Peyer's patch (tissue), 4 donors: ENCODE data around the gene GON4L. TPM values are rescaled to one million over a fixed set of nuclear protein-coding genes. Genes with fewer than 3 reads are reported as not detected.
"Not testable (repeated sequence)": the region's sequence is repeated elsewhere in the genome, so short reads cannot be mapped to it uniquely, and the experiment has no call there.

ENCODE experiments used
- DNase-seq, 3 donors: peaks; one replicate each; pipeline ENCODE4 v3.0.0-alpha.2; 2017 to 2019
- H3K27ac ChIP-seq, 4 donors: fragments of 200-600 bp; sonication (generic); one replicate each; pipeline ENCODE4 v1.5.1; 2016 to 2019
- H3K27me3 ChIP-seq, 2 donors: fragments of 200-600 bp; sonication (generic); one replicate each; pipeline ENCODE4 v1.5.1; 2019
- H3K36me3 ChIP-seq, 3 donors: fragments of 200-600 bp; sonication (generic); one replicate each; pipeline ENCODE4 v1.5.1; 2016 to 2019
- H3K4me1 ChIP-seq, 4 donors: fragments of 200-600 bp; sonication (generic); one replicate each; pipeline ENCODE4 v1.5.1; 2016 to 2019
- H3K4me3 ChIP-seq, 4 donors: fragments of 200-600 bp; sonication (generic); 1 replicate in 3 of 4; 2 replicates in 1 of 4; pipeline ENCODE4 v1.5.1; 2016 to 2019; ENCODE audit warnings: mild to moderate bottlenecking in 1 of 4
- H3K9me3 ChIP-seq, 4 donors: fragments of 200-600 bp; sonication (generic); one replicate each; pipeline ENCODE4 v1.5.1; 2016 to 2019; ENCODE audit warnings: mild to moderate bottlenecking in 1 of 4
- POLR2A ChIP-seq, 2 donors: fragments of 450-650 bp; IDR thresholded peaks; one replicate each; pipeline ENCODE4 v1.5.1; 2017; ENCODE audit warnings: antibody characterized with exemption in 2 of 2, mild to moderate bottlenecking in 2 of 2, moderate library complexity in 2 of 2
- total RNA-seq, 4 donors: library from RNA; depleted of rRNA; stranded (reverse); fragments of >200 nt; gene quantifications; one replicate each; pipeline ENCODE4 v1.1.0, GENCODE V29; 2016
- TF ChIP-seq, protein P1 (sequence below), 6 experiments: fragments of 450-650 bp in 4 of 6; fragments of 200-600 bp in 2 of 6; sonication (generic) in 1 of 6; IDR thresholded peaks; one replicate each; pipeline ENCODE4 v1.5.1; 2017 to 2019; ENCODE audit warnings: antibody characterized with exemption in 6 of 6, mild to moderate bottlenecking in 3 of 6, moderate library complexity in 1 of 6

GON4L gene
- total RNA-seq, 4 donors from 2014 or later: 54.1 to 153 (median 71.8) TPM

DNA sequence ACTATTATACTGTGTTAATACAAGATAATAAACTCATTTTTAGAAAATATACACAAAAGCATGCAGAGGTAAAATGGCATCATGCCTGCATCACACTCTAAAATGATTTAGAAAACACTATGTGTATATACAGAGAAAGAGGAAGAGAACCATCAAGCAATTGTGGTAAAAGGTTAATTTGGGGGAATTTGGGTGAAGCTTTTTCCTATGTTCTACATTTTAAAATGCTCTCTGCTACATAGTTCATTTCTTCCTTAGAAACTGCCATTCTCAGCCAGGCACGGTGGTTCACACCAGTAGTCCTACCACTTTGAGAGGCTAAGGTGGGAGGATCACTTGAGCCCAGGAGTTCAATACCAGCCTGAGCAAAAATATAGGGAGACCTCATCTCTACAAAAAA is 44.1 kb downstream of the GON4L start:
- TF ChIP-seq POLR2A (IDR thresholded peaks at IDR 0.05): no peak
- TF ChIP-seq, protein P1, sequence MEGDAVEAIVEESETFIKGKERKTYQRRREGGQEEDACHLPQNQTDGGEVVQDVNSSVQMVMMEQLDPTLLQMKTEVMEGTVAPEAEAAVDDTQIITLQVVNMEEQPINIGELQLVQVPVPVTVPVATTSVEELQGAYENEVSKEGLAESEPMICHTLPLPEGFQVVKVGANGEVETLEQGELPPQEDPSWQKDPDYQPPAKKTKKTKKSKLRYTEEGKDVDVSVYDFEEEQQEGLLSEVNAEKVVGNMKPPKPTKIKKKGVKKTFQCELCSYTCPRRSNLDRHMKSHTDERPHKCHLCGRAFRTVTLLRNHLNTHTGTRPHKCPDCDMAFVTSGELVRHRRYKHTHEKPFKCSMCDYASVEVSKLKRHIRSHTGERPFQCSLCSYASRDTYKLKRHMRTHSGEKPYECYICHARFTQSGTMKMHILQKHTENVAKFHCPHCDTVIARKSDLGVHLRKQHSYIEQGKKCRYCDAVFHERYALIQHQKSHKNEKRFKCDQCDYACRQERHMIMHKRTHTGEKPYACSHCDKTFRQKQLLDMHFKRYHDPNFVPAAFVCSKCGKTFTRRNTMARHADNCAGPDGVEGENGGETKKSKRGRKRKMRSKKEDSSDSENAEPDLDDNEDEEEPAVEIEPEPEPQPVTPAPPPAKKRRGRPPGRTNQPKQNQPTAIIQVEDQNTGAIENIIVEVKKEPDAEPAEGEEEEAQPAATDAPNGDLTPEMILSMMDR (IDR thresholded peaks at IDR 0.05): no peak
- no peaks in the 10 kb centered on the region for H3K27me3 ChIP-seq
- DNase-seq: no peak
- no peak overlapping the region for H3K27ac ChIP-seq
- no peaks in the 10 kb centered on the region for H3K9me3 ChIP-seq
- no peaks in the 10 kb centered on the region for H3K4me1 ChIP-seq
- H3K4me3 ChIP-seq: no peak overlapping the region
- peaks cover 0 to 71% (median 2%) of the 10 kb centered on the region in 3 donors for H3K36me3 ChIP-seq

DNA sequence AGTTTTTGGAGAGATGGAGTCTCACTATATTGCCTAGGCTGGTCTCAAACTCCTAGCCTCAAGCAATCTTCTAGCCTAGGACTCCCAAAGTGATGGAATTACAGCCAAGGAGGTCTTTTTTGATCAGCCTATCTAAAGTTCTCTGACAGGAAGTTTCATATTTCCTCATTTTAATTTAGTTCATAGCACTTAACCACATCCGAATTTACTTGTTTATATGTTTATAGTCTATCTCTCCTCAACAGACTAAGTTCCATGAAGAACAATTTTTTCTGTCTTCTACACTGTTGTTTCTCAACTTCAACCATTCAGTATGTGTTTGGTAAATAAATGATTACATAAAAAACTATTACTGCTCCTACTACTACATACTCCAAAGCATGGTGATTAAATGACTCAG is 47.9 kb downstream of the GON4L start:
- DNase-seq: no peak
- Histone ChIP-seq H3K27ac (no peak overlapping the region), H3K27me3 (no peaks in the 10 kb centered on the region), H3K36me3 (peaks cover 0 to 67% (median 1%) of the 10 kb centered on the region in 3 donors), H3K4me1 (no peaks in the 10 kb centered on the region), H3K9me3 (no peaks in the 10 kb centered on the region), H3K4me3 (no peak overlapping the region)
- TF ChIP-seq, protein P1 (IDR thresholded peaks at IDR 0.05): no peak
- no peak for TF ChIP-seq POLR2A (IDR thresholded peaks at IDR 0.05)

DNA sequence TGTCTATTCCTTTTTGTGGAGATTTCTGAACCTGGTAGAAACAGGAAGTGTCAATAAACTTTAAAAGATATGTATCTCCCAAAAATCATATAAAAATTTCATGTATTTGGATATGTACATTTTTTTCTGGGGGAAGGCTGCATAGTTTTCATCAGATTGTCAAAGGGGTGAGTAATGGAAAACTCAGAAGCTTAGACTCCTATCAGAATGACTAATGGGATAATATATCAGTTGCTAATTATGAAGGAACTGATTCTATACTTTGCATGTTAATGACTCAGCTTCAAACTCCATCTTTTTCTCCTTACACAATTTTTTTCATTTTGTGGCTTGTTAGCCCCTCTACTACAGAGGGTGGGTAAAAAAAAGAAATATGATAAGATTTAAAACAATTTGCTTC is 55.9 kb downstream of the GON4L start:
- no peak for DNase-seq
- Histone ChIP-seq H3K9me3 (no peaks in the 10 kb centered on the region), H3K27ac (no peak overlapping the region), H3K36me3 (peaks cover 0 to 72% (median 0%) of the 10 kb centered on the region in 3 donors), H3K4me3 (no peak overlapping the region), H3K27me3 (no peaks in the 10 kb centered on the region), H3K4me1 (no peaks in the 10 kb centered on the region)
- no peak for TF ChIP-seq POLR2A (IDR thresholded peaks at IDR 0.05)
- TF ChIP-seq, protein P1 (IDR thresholded peaks at IDR 0.05): no peak

DNA sequence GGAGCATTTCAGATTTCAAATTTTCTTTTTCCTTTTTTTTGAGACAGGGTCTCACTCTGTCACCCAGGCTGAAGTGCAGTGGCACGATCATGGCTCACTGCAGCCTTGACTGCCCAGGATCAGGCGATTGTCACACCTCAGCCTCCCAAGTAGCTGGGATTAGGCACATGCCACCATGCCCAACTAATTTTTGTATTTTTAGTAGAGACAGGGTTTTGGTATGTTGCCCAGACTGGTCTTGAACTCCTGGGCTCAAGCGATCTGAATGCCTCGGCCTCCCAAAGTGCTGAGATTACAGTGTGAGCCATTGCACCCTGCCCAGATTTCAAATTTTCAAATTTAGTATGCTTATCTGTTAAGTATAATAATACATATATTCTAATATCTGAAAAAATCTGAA is 61.4 kb downstream of the GON4L start:
- H3K36me3 ChIP-seq: peaks cover 0 to 66% (median 0%) of the 10 kb centered on the region in 3 donors
- H3K27ac ChIP-seq: not testable (repeated sequence)

DNA sequence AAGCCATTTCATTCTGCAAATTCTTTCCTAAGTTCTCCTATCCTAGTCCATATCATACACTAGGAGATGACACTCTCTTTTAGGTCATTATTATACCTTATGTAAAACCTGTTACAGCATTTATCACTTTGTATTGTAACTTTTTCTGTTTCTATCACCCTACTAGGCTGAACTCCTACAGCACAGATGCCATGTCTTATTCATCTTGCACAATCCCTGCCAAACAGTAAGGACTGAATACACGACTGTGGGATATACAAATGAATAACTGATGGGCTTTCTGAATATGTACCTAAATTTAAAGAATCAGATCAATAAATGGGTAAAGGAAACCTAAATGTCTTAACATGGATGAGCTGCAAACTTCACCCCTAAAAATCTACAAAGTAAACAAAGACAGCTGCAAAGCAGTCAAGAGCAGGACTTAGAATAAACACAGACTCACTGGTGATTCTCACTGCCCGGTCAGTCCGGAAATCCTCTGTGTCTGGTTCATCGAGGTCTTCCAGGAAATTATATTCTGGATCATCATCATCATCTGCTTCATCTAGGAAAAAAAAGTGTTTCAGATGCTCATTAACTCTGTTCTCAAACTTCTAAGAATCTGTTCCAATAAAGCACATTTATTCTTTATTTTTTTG is 62.3 kb downstream of the GON4L start:
- no peak for DNase-seq
- H3K27ac ChIP-seq: no peak overlapping the region

More for the DNA sequence above, 61.4 kb downstream of the GON4L start:
- DNase-seq, H3K4me1 ChIP-seq, H3K4me3 ChIP-seq, H3K9me3 ChIP-seq, H3K27me3 ChIP-seq: not testable (repeated sequence)

DNA sequence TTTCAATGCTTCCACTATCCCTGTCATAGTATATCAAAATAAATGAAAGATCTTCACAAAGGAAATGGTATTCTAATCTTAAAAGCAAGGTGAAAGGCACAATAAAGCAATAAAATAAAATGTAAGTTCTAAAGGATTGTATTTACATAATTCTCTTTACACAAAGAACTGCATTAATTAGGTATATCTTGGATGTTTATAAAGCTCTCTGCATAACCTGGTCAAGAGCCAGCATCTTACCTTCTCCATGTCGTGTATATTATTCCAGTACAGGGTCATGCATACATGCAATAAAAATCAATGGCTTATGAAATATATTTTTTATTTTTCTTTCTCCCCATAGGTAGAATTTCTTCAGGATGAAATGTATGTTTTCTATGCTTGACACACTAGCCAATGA is 63.8 kb downstream of the GON4L start:
- DNase-seq: no peak
- no peak overlapping the region for H3K4me3 ChIP-seq
- no peaks in the 10 kb centered on the region for H3K4me1 ChIP-seq
- H3K9me3 ChIP-seq: no peaks in the 10 kb centered on the region
- peaks cover 0 to 57% (median 0%) of the 10 kb centered on the region in 3 donors for H3K36me3 ChIP-seq
- H3K27ac ChIP-seq: no peak overlapping the region
- TF ChIP-seq, protein P1 (IDR thresholded peaks at IDR 0.05): no peak
- TF ChIP-seq POLR2A (IDR thresholded peaks at IDR 0.05): no peak
- no peaks in the 10 kb centered on the region for H3K27me3 ChIP-seq

More for the DNA sequence above, 62.3 kb downstream of the GON4L start:
- Histone ChIP-seq H3K4me1 (no peaks in the 10 kb centered on the region), H3K36me3 (peaks cover 0 to 66% (median 0%) of the 10 kb centered on the region in 3 donors), H3K27me3 (no peaks in the 10 kb centered on the region), H3K4me3 (no peak overlapping the region), H3K9me3 (no peaks in the 10 kb centered on the region)
- TF ChIP-seq POLR2A (IDR thresholded peaks at IDR 0.05): no peak
- TF ChIP-seq, protein P1 (IDR thresholded peaks at IDR 0.05): no peak
